ENCODE results near the gene TSC22D3.
"Not testable (repeated sequence)": the region's sequence is repeated elsewhere in the genome, so short reads cannot be mapped to it uniquely, and the experiment has no call there.

The TSC22D3 gene

GRCh38 chrX:107676559-107677378 is 98.8 kb downstream of the TSC22D3 start:
- DNase-seq, result peak; percentile 53 to 57

DNA sequence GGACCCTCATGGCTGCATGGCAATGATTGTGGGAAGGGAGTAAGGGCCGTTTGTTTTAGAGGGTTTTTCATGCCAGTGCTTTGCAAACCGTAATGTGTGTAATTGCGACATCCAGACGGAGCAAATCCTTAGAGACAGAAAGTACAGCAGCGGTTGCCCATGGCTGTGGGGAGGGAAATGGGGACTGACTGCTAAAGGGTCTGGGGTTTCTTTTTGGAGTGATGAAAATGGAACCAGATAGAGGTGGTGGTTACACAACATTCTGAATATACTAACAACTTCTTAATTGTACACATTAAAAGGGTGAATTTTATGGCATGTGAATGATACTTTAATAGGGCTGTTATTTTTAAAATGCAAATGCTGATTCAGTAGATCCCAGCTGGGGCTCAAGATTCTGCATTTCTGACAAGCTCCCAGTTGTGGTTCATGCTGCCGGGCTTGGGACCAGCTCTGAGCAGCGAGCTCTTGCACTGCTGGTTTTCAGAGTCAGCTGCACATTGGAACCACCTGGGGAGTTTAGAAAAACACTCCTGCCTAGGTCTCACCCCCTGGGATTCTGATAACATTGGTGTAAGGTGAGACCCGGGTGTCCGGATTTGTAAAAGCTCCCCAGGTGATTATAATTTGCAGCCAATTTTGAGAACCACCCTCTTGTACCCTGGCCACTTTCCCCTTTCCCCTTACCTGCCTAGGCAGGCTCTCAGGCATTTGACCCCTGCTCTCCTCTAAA is 99.6 kb downstream of the TSC22D3 start:
- no peak for DNase-seq

DNA sequence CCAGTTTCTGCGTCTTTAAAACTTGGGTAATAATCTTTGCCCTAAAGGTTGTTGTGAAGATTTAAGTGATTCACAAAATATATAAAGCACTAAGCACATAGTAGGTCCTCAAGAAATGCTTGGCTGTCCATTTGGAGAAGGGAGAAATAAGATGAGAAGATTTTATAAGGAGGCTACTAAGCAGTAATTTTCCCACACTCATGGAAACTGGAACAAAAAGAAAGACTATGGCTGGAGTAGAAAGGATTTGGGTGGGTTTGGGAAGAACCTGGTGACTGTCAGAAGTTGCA is 100.3 kb downstream of the TSC22D3 start:
- DNase-seq, result no peak

GRCh38 chrX:107674480-107675364 is 100.9 kb downstream of the TSC22D3 start:
- DNase-seq, result peak in 1 of 2 experiments; percentile 19

- DNase-seq, result peak; percentile 66 to 87
Measured at GRCh38 chrX:107673933-107674479, 101.6 kb downstream of the TSC22D3 start.

GRCh38 chrX:107673431-107673830 is 102.2 kb downstream of the TSC22D3 start:
- no peak for DNase-seq

GRCh38 chrX:107672955-107673378 is 102.6 kb downstream of the TSC22D3 start:
- peak; percentile 36 to 62 for DNase-seq

GRCh38 chrX:107671256-107671655 is 104.3 kb downstream of the TSC22D3 start:
- not testable (repeated sequence) for DNase-seq

- DNase-seq, result no peak
Measured at GRCh38 chrX:107669885-107670628, 105.5 kb downstream of the TSC22D3 start.

DNA sequence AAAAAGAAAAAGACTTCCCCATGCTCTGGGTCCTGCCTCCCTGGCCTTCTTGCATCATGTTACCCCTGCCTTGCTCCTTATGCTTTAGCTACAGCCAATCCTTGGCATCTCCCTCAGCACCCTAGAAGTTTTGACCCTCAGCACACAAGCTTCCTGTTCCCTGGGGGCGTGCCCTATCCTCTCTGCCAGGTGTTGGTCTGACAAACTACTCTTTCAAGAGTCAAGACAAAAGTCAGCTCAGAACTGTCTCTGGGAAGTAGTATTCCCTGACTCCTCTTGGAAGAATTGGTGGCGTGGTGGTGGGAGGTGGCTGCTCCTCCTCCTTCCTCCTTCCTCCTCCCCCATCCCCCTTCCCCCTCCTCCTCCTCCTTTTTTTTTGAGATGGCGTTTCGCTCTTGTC is 106.3 kb downstream of the TSC22D3 start:
- no peak for DNase-seq

DNA sequence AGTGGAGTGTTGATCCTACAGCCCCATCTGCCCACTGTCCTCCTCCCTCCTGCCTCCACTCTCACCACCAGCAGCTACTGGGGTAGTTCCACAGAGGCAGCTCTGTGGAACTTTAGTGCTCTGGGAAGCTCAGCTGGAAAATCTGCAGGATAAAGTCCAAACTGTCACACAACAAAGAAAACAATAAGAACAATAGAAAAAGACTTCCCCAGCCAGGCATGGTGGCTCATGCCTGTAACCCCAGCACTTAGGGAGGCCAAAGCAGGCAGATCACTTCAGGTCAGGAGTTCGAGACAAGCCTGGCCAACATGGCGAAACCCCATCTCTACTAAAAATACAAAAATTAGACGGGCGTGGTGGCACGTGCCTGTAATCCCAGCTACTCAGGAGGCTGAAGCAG is 106.9 kb downstream of the TSC22D3 start:
- DNase-seq, result not testable (repeated sequence)

DNA sequence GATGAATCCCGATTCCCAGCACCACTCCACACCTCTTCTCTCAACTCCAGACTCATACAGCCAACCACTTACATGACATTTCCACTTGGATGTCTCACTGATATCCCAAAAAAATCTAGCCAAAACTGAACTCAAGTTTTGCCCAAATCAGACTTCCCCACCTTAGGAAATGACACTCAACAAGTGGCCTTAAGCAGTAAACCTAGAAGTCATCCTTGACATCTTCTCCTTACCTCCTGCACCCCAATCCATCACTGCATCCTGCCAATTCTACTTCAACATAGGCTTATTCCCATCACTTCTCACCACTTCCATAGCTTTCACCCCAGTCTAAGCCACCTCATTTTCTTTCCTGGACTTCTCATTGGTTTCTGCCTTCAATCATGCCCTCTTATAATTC is 108.2 kb downstream of the TSC22D3 start:
- no peak for DNase-seq

GRCh38 chrX:107666931-107667330 is 108.7 kb downstream of the TSC22D3 start:
- DNase-seq, result no peak

Data from stimulated activated CD4-positive, alpha-beta T cell treated with anti-CD3 and anti-CD28 coated beads, Interleukin-4, amount 100 ng/mL, for 4 hours (primary cell).